ENCODE data around the gene MEGF11.

DNA sequence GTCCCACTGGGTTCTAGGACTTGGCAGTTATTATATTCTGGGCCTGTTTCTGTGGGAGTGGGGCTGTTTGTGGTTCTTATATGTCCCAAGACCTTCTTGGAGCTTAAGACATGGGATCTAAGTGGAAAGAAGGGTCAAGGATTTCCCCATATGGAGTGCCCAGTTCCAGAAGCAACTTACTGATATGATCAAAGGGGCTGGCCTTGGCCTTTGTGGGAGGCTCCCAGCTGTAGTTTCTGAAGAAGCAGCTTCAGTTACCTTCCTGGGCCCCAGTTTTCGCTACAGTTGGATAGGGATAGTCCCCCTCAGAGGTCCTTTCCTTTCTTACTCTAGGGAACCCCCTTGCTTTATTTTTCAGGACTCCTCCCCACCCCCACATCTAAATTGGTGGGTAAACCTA, 328.2 kb downstream of the MEGF11 start:
- TF ChIP-seq, protein P1, sequence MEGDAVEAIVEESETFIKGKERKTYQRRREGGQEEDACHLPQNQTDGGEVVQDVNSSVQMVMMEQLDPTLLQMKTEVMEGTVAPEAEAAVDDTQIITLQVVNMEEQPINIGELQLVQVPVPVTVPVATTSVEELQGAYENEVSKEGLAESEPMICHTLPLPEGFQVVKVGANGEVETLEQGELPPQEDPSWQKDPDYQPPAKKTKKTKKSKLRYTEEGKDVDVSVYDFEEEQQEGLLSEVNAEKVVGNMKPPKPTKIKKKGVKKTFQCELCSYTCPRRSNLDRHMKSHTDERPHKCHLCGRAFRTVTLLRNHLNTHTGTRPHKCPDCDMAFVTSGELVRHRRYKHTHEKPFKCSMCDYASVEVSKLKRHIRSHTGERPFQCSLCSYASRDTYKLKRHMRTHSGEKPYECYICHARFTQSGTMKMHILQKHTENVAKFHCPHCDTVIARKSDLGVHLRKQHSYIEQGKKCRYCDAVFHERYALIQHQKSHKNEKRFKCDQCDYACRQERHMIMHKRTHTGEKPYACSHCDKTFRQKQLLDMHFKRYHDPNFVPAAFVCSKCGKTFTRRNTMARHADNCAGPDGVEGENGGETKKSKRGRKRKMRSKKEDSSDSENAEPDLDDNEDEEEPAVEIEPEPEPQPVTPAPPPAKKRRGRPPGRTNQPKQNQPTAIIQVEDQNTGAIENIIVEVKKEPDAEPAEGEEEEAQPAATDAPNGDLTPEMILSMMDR (conservative IDR thresholded peaks at IDR 0.05) = no peak
- TF ChIP-seq EZH2 (IDR thresholded peaks at IDR 0.05; ENCODE audit: low read depth) = no peak
